ENCODE results near the gene FAAP20.

The FAAP20 gene

GRCh38 chr1:2194319-2194897, at the start of gene FAAP20:
Gene FAAP20 (minus strand): TSS chr1:2194772. CDS start chr1:2194749, 23 bp downstream.
- no peaks in the 10 kb centered on the region for H3K9me3 ChIP-seq (ENCODE audit: low read length)
- peak within 1 kb of the TSS; percentile 63 for H3K4me3 ChIP-seq (ENCODE audit: low read length)
- peaks cover 29% of the 10 kb centered on the region for H3K4me1 ChIP-seq (ENCODE audit: insufficient read depth, low read length)
- H2AFZ ChIP-seq (ENCODE audit: low read depth, low read length) = peak within 1 kb of the TSS; percentile 95
- H3K36me3 ChIP-seq (ENCODE audit: insufficient read depth, low read length) = peaks cover 9% of the 10 kb centered on the region
- peaks cover 4% of the 10 kb centered on the region for H3K27me3 ChIP-seq (ENCODE audit: insufficient read depth, low read length)

GRCh38 chr1:2242814-2243725, 48.5 kb upstream of the FAAP20 start:
- Histone ChIP-seq H3K36me3 (ENCODE audit: insufficient read depth, low read length) (peaks cover 11% of the 10 kb centered on the region), H3K27me3 (ENCODE audit: insufficient read depth, low read length) (no peaks in the 10 kb centered on the region), H3K4me3 (ENCODE audit: low read length) (no peak overlapping the region), H2AFZ (ENCODE audit: low read depth, low read length) (no peak overlapping the region), H3K9me3 (ENCODE audit: low read length) (no peaks in the 10 kb centered on the region), H3K4me1 (ENCODE audit: insufficient read depth, low read length) (peaks cover 46% of the 10 kb centered on the region)

DNA sequence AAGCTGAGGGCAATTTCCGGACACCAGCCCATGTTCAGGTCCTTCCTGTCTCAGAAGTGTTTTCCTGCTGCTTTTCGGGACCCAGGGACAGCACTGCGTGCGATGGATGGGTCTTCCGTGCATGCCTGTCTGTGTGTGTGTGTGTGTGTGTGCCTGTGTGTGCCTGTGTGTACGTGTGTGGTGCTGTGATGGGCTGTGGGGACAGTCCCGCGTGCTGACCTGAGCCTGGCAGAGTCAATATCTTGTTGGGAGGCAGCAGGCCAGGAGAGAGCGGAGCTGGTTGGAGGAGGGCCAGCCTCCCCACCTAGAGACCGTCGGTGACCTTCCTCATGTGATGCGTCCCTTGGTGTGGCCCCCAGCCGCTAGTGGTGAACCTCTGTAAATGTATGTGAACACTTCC, 47.2 kb upstream of the FAAP20 start:
- H2AFZ ChIP-seq (ENCODE audit: low read depth, low read length) = no peak overlapping the region
- H3K4me3 ChIP-seq (ENCODE audit: low read length) = no peak overlapping the region
- H3K27me3 ChIP-seq (ENCODE audit: insufficient read depth, low read length) = no peaks in the 10 kb centered on the region
- no peaks in the 10 kb centered on the region for H3K9me3 ChIP-seq (ENCODE audit: low read length)
- peaks cover 11% of the 10 kb centered on the region for H3K36me3 ChIP-seq (ENCODE audit: insufficient read depth, low read length)
- peaks cover 33% of the 10 kb centered on the region for H3K4me1 ChIP-seq (ENCODE audit: insufficient read depth, low read length)

- no peaks in the 10 kb centered on the region for H3K9me3 ChIP-seq (ENCODE audit: low read length)
- H2AFZ ChIP-seq (ENCODE audit: low read depth, low read length) = no peak overlapping the region
- H3K4me1 ChIP-seq (ENCODE audit: insufficient read depth, low read length) = peaks cover 22% of the 10 kb centered on the region
- H3K4me3 ChIP-seq (ENCODE audit: low read length) = no peak overlapping the region
- peaks cover 11% of the 10 kb centered on the region for H3K36me3 ChIP-seq (ENCODE audit: insufficient read depth, low read length)
- no peaks in the 10 kb centered on the region for H3K27me3 ChIP-seq (ENCODE audit: insufficient read depth, low read length)
Observed at GRCh38 chr1:2240270-2241156, 45.9 kb upstream of the FAAP20 start.

DNA sequence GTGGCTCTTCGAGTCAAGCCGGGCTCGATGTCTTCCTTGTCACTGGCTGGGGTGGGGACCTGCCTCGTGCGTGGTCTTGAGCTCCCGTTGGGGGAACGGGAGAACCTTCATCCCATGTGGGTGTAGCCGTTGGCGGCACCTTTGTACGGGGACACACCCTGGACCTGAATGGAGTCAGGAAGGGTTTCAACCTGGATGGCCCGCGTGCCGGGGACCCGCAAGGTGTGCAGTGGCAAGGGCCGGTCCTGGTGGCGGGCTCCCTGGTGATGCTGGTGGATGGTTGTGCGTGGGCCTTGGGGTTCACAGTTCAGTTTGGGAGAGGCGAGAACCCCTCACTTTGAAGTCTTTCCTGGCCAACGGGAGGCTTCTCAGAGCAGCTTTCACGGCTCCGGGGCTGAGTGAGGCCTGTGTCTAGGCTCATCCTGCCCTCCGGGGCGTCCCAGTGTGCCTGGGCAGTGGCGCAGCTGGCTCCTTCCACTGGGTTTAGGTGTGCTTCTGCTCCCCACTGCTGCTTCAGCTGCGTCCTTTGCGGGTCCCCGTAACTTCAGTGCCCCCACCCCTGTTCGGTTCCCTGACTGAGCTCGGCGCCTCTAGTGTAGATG, 44.9 kb upstream of the FAAP20 start:
- Histone ChIP-seq H3K27me3 (ENCODE audit: insufficient read depth, low read length) (no peaks in the 10 kb centered on the region), H3K36me3 (ENCODE audit: insufficient read depth, low read length) (peaks cover 11% of the 10 kb centered on the region), H3K4me1 (ENCODE audit: insufficient read depth, low read length) (peaks cover 23% of the 10 kb centered on the region), H3K4me3 (ENCODE audit: low read length) (no peak overlapping the region), H3K9me3 (ENCODE audit: low read length) (no peaks in the 10 kb centered on the region), H2AFZ (ENCODE audit: low read depth, low read length) (no peak overlapping the region)

DNA sequence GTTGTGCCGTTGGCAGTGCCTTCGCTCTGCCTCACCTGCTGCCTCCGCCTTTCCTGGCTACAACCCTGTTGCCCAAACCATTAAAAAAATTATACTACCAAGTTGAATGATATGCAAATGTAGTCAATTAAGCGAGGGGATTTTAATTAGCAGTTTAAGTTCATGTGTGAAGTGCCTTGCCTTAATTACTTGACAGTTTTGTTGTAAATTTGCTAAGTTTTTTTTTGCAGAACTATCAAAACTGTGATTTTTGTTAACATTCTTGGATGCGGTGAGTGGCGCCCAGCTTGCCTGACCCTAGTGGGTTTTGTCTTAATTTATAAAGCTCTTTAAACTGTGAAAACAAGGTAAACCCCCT, 44.4 kb upstream of the FAAP20 start:
- H3K4me3 ChIP-seq (ENCODE audit: low read length) = no peak overlapping the region
- peaks cover 26% of the 10 kb centered on the region for H3K4me1 ChIP-seq (ENCODE audit: insufficient read depth, low read length)
- no peaks in the 10 kb centered on the region for H3K9me3 ChIP-seq (ENCODE audit: low read length)
- H3K27me3 ChIP-seq (ENCODE audit: insufficient read depth, low read length) = no peaks in the 10 kb centered on the region
- peaks cover 11% of the 10 kb centered on the region for H3K36me3 ChIP-seq (ENCODE audit: insufficient read depth, low read length)
- H2AFZ ChIP-seq (ENCODE audit: low read depth, low read length) = no peak overlapping the region

GRCh38 chr1:2238361-2239012, 43.9 kb upstream of the FAAP20 start:
- Histone ChIP-seq H3K4me3 (ENCODE audit: low read length) (no peak overlapping the region), H3K4me1 (ENCODE audit: insufficient read depth, low read length) (peaks cover 29% of the 10 kb centered on the region), H3K36me3 (ENCODE audit: insufficient read depth, low read length) (peaks cover 11% of the 10 kb centered on the region), H2AFZ (ENCODE audit: low read depth, low read length) (no peak overlapping the region), H3K9me3 (ENCODE audit: low read length) (no peaks in the 10 kb centered on the region), H3K27me3 (ENCODE audit: insufficient read depth, low read length) (no peaks in the 10 kb centered on the region)

DNA sequence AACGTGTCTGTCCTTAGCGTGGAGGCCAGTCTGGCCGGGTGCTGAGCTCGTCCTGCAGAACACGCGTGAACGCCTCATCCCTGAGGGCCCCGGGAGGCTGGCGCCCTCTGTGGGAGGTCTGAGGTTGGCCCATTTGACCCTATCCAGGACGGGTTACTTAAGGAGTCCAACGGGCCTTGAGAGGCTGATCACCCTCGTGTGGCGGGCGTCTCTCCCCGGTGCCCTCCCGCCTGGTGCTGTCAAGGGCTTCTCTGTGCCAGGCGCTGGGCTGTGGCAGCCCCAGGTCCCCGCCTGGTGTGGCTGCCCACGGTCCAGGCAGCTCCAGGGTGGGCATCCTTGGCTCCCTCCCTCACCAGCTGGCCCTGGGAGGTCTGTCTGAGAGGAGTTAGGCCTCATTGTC, 43.2 kb upstream of the FAAP20 start:
- Histone ChIP-seq H3K4me3 (ENCODE audit: low read length) (no peak overlapping the region), H3K36me3 (ENCODE audit: insufficient read depth, low read length) (peaks cover 11% of the 10 kb centered on the region), H3K27me3 (ENCODE audit: insufficient read depth, low read length) (no peaks in the 10 kb centered on the region), H2AFZ (ENCODE audit: low read depth, low read length) (no peak overlapping the region), H3K9me3 (ENCODE audit: low read length) (no peaks in the 10 kb centered on the region), H3K4me1 (ENCODE audit: insufficient read depth, low read length) (peaks cover 29% of the 10 kb centered on the region)

DNA sequence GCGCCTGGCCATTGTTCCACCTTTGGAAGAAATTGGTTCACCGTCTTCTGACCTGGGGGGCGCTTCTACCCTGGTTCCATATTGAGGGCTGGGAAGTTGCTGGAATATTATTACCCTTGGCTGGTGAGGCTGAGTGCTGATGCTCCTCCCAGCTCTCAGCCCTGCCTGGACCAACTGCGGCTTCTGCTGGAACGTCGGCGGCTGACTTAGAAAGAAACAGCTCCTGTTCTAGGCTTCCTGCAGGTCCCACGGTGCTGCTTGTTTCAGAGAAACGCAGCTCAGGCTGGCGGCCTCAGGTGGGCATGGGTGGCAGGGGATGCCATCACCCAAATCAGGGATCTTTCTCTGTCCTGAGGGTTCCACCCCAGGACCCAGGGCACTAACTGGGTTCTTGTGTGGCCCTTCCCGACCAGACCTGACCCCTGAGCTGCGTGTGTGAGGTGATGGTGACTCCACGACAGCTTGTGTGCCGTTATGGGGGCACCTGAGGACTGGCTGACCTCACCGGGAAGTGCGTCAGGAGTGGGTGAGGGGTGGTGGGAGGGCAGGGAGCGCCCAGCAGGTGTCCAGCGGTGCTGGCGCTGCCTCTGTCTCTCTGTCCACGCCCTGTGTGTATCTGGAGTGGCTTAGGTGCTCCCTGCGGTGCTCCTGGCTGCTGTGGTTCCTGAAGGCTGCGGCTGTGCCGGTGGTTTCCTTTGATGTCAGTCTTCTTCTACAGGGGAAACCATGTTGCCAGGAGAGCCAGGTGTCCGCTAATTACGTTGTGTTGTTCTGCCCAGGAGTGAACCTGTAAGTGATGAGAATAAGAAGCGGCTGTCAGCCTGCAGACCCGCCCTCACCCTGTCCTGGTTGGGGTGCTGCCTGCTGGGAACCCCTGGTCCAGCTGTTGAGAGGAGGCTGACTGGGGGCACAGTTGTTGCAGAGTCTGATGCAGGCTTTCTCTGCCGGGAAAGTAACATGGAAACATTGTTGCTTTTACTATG, 42.4 kb upstream of the FAAP20 start:
- H2AFZ ChIP-seq (ENCODE audit: low read depth, low read length) = no peak overlapping the region
- H3K4me1 ChIP-seq (ENCODE audit: insufficient read depth, low read length) = peaks cover 31% of the 10 kb centered on the region
- H3K27me3 ChIP-seq (ENCODE audit: insufficient read depth, low read length) = no peaks in the 10 kb centered on the region
- no peaks in the 10 kb centered on the region for H3K9me3 ChIP-seq (ENCODE audit: low read length)
- H3K4me3 ChIP-seq (ENCODE audit: low read length) = no peak overlapping the region
- peaks cover 11% of the 10 kb centered on the region for H3K36me3 ChIP-seq (ENCODE audit: insufficient read depth, low read length)

DNA sequence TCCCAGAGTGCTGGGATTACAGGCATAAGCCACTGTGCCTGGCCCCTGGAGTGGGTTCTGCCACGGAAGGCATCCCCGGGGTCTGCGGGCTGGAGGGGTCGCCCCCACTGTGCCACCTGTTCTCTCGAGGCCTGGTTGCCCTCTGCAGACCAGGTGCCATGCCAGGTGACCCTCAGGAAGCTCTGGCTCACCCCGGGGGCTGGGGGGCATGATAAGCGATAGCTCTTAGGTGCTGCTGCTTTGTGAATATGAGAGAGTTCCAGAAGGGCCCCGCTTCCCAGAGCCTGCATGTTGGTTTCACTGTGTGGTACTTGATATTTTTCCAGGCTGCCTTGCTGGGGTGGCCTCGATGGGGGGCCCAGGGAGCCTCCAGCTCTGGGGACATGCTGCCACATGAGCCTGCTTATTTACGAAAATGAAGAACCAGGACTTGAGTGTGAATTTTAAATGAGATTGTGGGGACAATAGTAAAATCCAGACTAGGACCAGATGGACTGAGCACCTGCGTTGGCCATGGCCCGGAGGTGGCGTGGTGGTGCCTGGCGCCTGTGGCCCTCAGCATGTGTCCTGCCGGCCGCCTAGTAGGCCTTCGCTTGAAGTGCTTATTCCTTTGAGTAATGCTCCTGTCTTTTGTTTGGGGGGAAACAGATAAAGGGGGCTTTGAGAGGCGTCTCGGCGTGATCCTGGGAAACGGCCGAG, 40.9 kb upstream of the FAAP20 start:
- H3K4me3 ChIP-seq (ENCODE audit: low read length) = no peak overlapping the region
- no peaks in the 10 kb centered on the region for H3K27me3 ChIP-seq (ENCODE audit: insufficient read depth, low read length)
- no peak overlapping the region for H2AFZ ChIP-seq (ENCODE audit: low read depth, low read length)
- H3K4me1 ChIP-seq (ENCODE audit: insufficient read depth, low read length) = peaks cover 40% of the 10 kb centered on the region
- peaks cover 6% of the 10 kb centered on the region for H3K36me3 ChIP-seq (ENCODE audit: insufficient read depth, low read length)
- no peaks in the 10 kb centered on the region for H3K9me3 ChIP-seq (ENCODE audit: low read length)

GRCh38 chr1:2234762-2235113, 40.2 kb upstream of the FAAP20 start:
- H3K4me1 ChIP-seq (ENCODE audit: insufficient read depth, low read length) = peaks cover 40% of the 10 kb centered on the region

More at GRCh38 chr1:2234762-2235113, 40.2 kb upstream of the FAAP20 start:
- H3K4me3 ChIP-seq (ENCODE audit: low read length) = no peak overlapping the region
- no peak overlapping the region for H2AFZ ChIP-seq (ENCODE audit: low read depth, low read length)
- peaks cover 6% of the 10 kb centered on the region for H3K36me3 ChIP-seq (ENCODE audit: insufficient read depth, low read length)
- H3K27me3 ChIP-seq (ENCODE audit: insufficient read depth, low read length) = no peaks in the 10 kb centered on the region
- no peaks in the 10 kb centered on the region for H3K9me3 ChIP-seq (ENCODE audit: low read length)

All from neuron (in vitro differentiated cells).